RWPE2 (cell line): ENCODE results near the gene PPA1.

Experiments used
- ATAC-seq: fragments of 200-7000 bp; cut with Tn5 transposase; 3 replicates; pipeline ENCODE4 v1.9.1; 2021; ENCODE audit warnings: low read depth
- DNase-seq: peaks from one replicate; pipeline ENCODE4 v3.0.0-alpha.2; 2020; ENCODE audit warnings: low spot score
- H3K27ac ChIP-seq: fragments of 450-650 bp; 2 replicates; pipeline ENCODE4 v1.5.1; 2017; ENCODE audit warnings: mild to moderate bottlenecking; ENCODE audit not compliant: poor library complexity, severe bottlenecking
- H3K27me3 ChIP-seq: fragments of 250-450 bp; sonication (Bioruptor Pico); 2 replicates; pipeline ENCODE4 v1.5.1; 2021; ENCODE audit warnings: mild to moderate bottlenecking, moderate library complexity; ENCODE audit not compliant: insufficient read depth, poor library complexity, severe bottlenecking
- H3K36me3 ChIP-seq: fragments of 250-450 bp; sonication (Bioruptor Pico); 2 replicates; pipeline ENCODE4 v1.5.1; 2020; ENCODE audit warnings: low read depth, mild to moderate bottlenecking, moderate library complexity
- H3K4me1 ChIP-seq: fragments of 250-450 bp; sonication (Bioruptor Pico); 2 replicates; pipeline ENCODE4 v1.5.1; 2021; ENCODE audit warnings: mild to moderate bottlenecking, moderate library complexity; ENCODE audit not compliant: insufficient read depth, poor library complexity, severe bottlenecking
- H3K4me3 ChIP-seq: fragments of 250-450 bp; sonication (Bioruptor Pico); 2 replicates; pipeline ENCODE4 v1.5.1; 2021; ENCODE audit warnings: mild to moderate bottlenecking, moderate library complexity; ENCODE audit not compliant: severe bottlenecking
- H3K9me3 ChIP-seq: fragments of 250-450 bp; sonication (Bioruptor Pico); 2 replicates; pipeline ENCODE4 v1.5.1; 2021; ENCODE audit warnings: mild to moderate bottlenecking, moderate library complexity; ENCODE audit not compliant: severe bottlenecking
- TF ChIP-seq, protein P1 (sequence below): fragments of 450-650 bp; IDR thresholded peaks from one replicate; pipeline ENCODE4 v1.5.1; 2017; ENCODE audit warnings: mild to moderate bottlenecking, moderate library complexity; ENCODE audit not compliant: poor library complexity, severe bottlenecking

Gene PPA1

GRCh38 chr10:70212879-70213278, 20.4 kb downstream of the PPA1 start:
- Histone ChIP-seq H3K27ac (no peak overlapping the region), H3K4me1 (no peaks in the 10 kb centered on the region), H3K9me3 (no peaks in the 10 kb centered on the region), H3K27me3 (no peaks in the 10 kb centered on the region), H3K4me3 (no peak overlapping the region), H3K36me3 (peaks cover 91% of the 10 kb centered on the region)
- ATAC-seq (no peak), DNase-seq (no peak)
- TF ChIP-seq, protein P1, sequence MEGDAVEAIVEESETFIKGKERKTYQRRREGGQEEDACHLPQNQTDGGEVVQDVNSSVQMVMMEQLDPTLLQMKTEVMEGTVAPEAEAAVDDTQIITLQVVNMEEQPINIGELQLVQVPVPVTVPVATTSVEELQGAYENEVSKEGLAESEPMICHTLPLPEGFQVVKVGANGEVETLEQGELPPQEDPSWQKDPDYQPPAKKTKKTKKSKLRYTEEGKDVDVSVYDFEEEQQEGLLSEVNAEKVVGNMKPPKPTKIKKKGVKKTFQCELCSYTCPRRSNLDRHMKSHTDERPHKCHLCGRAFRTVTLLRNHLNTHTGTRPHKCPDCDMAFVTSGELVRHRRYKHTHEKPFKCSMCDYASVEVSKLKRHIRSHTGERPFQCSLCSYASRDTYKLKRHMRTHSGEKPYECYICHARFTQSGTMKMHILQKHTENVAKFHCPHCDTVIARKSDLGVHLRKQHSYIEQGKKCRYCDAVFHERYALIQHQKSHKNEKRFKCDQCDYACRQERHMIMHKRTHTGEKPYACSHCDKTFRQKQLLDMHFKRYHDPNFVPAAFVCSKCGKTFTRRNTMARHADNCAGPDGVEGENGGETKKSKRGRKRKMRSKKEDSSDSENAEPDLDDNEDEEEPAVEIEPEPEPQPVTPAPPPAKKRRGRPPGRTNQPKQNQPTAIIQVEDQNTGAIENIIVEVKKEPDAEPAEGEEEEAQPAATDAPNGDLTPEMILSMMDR: no peak

- Histone ChIP-seq H3K4me1 (no peaks in the 10 kb centered on the region), H3K27me3 (no peaks in the 10 kb centered on the region), H3K4me3 (no peak overlapping the region), H3K9me3 (no peaks in the 10 kb centered on the region), H3K27ac (no peak overlapping the region), H3K36me3 (peaks cover 91% of the 10 kb centered on the region)
- DNase-seq (no peak), ATAC-seq (no peak)
- TF ChIP-seq, protein P1: no peak
Observed at GRCh38 chr10:70212277-70212676, 21.0 kb downstream of the PPA1 start.

GRCh38 chr10:70206762-70207161, 26.5 kb downstream of the PPA1 start:
- DNase-seq (no peak), ATAC-seq (no peak)
- Histone ChIP-seq H3K36me3 (peaks cover 91% of the 10 kb centered on the region), H3K4me1 (no peaks in the 10 kb centered on the region), H3K27ac (no peak overlapping the region), H3K4me3 (no peak overlapping the region), H3K9me3 (no peaks in the 10 kb centered on the region), H3K27me3 (no peaks in the 10 kb centered on the region)
- TF ChIP-seq, protein P1: no peak

- H3K9me3 ChIP-seq: no peaks in the 10 kb centered on the region
- peaks cover 78% of the 10 kb centered on the region for H3K36me3 ChIP-seq
- H3K27me3 ChIP-seq: no peaks in the 10 kb centered on the region
- H3K27ac ChIP-seq: no peak overlapping the region
- no peak for DNase-seq
- H3K4me1 ChIP-seq: no peaks in the 10 kb centered on the region
- H3K4me3 ChIP-seq: no peak overlapping the region
- TF ChIP-seq, protein P1: no peak
- no peak for ATAC-seq
Observed at GRCh38 chr10:70201105-70201504, 32.1 kb downstream of the PPA1 start.

GRCh38 chr10:70198696-70199466, 34.3 kb downstream of the PPA1 start:
- ATAC-seq: no peak
- no peak for DNase-seq
- Histone ChIP-seq H3K9me3 (no peaks in the 10 kb centered on the region), H3K4me3 (no peak overlapping the region), H3K36me3 (peaks cover 56% of the 10 kb centered on the region), H3K4me1 (peaks cover 5% of the 10 kb centered on the region), H3K27me3 (no peaks in the 10 kb centered on the region), H3K27ac (no peak overlapping the region)
- TF ChIP-seq, protein P1: no peak
